Inflammatory macrophage (primary cell): ENCODE data around the gene IGFBP6.
"Not testable (repeated sequence)": the region's sequence is repeated elsewhere in the genome, so short reads cannot be mapped to it uniquely, and the experiment has no call there.

Source experiments
- DNase-seq, 2 donors: peaks; one replicate each; pipeline ENCODE4 v3.0.0-alpha.2; 2020 to 2022

Gene IGFBP6

GRCh38 chr12:53071591-53072551 is 25.6 kb upstream of the IGFBP6 start:
- DNase-seq = no peak

GRCh38 chr12:53073881-53074280 is 23.6 kb upstream of the IGFBP6 start:
- DNase-seq = no peak

DNA sequence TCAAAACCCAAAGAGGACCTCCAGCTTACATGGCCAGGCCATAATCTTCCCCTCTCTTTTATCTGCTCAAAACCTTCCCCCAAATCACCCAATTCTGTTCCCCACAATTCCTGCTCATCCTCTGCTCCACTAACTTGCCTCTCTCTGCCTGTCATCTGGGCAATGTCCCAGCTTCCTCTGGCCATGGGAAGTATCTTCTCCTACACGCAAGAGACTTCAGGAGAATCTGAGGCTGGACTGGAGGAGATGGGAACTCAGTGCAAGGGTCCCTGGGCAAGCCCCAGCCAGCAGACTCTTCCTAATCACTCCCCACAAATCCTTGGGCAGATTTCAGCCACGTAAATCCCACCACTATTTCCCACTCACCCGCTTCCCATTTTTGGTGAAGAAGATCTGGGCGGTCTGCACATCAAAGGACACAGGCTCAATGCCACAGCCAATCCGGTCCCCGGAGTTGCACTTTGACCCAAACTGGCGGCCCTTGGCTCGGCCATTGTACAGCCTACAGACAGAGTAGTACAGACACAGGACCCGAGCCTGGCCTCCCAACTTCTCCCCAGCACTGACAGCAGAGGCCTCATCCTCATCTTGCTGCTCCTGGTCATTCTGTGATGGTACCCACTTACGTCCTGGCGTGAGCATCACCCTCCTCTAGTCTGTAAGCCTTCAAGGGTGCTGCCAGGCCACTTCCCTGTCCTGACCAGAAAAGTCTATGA is 23.0 kb upstream of the IGFBP6 start:
- DNase-seq = no peak

DNA sequence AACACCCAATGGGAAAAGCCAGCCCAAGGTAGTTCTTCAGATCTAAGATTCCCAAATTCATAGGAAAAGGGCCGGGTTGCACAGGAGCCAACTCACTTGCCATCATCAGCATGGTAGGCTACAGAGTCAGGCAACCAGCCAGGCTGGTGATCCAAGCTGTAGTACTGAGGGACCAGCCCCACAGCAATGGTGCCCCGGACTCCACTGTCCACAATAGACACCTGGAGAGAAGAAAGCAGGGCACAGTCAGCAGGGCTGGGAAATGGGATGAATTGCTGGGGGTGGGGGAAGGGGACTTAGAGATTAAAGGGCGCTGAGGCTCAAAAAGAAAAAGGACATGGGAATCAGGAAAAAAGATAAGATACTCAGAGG is 22.5 kb upstream of the IGFBP6 start:
- no peak for DNase-seq

- no peak for DNase-seq
Measured at GRCh38 chr12:53076461-53076860, 21.0 kb upstream of the IGFBP6 start.

DNA sequence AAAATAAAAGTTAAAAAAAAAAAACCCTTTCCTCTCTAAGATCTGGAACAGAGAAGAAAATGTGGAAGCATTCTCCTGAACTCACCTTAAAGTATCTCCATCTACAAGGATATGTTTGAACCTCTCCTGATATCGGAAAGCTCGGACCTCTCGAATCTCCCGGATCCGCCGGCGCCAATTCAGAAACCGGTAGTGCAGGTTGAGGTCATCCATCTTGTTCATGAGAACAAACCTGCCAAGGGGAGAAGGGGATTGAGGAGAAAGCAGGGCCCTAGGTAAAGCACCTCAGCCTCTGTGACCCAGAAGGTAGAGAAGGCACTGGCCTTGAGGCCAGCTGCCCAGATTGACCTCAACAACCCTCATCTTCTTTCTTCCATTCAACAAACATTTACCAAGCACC is 20.4 kb upstream of the IGFBP6 start:
- DNase-seq = no peak

GRCh38 chr12:53078425-53079225 is 18.8 kb upstream of the IGFBP6 start:
- no peak for DNase-seq

DNA sequence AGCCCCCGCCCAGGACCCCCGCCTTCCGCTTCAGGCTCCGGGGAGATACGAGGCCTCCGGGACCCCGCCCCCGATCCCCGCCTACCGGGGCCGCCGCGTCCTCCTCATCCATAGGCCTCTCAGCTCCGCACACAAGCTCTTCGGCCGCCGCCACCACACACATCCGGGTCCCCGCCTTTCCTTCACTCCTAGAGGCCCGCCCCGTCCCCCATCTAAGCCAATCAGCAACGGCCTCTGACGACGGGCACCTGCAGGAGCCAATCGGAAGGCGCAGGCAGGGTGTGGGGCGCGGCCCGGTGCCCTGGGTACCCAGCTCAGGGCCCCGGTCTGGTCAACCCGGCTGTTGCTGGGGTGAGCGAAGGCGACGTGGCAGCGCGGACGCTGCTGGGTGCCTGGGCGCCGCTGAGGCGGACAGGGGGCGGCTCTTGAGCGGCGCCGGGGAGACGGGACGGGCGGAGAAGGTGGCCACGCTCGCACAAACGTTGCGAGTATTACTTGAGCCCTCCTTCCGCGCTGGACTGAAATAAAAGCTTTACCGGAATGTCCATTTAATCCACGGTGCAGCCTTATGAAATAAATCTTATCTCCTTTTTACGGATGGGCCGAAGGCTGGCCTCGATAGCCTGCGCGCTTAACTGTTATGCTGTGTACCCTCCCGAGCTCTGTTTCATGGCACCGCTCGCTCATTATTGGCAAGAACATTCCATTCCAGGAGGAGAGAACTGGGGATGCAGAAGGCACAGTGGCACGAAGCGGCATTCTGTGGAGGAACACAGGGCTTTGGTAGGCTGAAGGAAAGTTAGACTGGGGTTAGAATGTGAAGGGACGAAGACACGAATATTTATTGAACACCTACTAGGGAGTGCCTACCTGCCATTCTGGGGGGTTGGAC is 18.0 kb upstream of the IGFBP6 start, which contains the start of gene SPRYD3:
Gene SPRYD3 (minus strand): TSS at position 165 of the 892 bp plus-strand sequence. CDS start 57 bp downstream, at position 108.
- DNase-seq = peak; percentile 96 to 99

DNA sequence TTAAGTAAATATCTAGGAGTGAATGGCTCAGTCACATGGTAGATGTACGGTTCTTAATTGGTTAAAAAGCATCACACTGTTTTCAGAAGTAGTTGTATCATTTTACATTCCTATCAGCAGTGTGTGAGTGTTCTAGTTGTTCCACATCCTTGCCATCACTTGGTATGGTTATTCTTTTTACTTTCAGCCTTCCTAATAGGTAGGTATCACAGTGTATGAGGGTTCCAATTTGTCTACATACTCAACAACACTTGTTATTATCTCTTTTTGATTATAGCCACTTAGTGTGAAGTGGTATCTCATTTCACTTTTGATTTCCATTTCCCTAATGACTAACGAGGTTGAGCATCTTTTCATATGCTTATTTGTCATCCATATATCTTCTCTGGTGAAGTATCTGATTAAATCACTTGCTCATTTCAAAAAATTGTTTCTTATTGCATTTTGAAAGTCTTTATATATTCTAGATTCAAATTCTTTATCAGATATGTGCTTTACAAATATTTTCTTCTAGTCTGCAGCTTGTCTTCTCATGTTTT is 14.8 kb upstream of the IGFBP6 start:
- DNase-seq = no peak

GRCh38 chr12:53086361-53086760 is 11.1 kb upstream of the IGFBP6 start:
- no peak for DNase-seq

DNA sequence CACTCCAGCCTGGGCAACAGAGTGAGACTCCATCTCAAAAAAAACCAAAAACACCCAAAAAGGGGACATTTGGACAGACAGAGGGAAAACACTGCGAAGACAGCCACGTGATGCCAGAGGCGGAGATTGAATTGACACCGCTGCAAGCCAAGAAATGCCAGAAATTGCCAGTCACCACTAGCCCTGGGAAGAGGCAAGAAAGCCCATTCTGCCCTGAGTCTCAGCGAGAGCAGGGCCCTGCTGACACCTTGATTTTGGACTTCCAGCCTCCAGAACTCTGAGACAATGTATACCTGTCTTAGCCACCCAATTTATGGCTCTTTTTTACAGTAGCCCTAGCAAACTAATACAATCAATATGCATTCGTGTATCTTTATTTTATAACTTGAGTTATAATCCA is 7.4 kb upstream of the IGFBP6 start:
- no peak for DNase-seq

GRCh38 chr12:53090554-53090953 is 6.9 kb upstream of the IGFBP6 start:
- peak in 1 of 2 donors; percentile 5 for DNase-seq

- DNase-seq = no peak
Measured at GRCh38 chr12:53091756-53092155, 5.7 kb upstream of the IGFBP6 start.

DNA sequence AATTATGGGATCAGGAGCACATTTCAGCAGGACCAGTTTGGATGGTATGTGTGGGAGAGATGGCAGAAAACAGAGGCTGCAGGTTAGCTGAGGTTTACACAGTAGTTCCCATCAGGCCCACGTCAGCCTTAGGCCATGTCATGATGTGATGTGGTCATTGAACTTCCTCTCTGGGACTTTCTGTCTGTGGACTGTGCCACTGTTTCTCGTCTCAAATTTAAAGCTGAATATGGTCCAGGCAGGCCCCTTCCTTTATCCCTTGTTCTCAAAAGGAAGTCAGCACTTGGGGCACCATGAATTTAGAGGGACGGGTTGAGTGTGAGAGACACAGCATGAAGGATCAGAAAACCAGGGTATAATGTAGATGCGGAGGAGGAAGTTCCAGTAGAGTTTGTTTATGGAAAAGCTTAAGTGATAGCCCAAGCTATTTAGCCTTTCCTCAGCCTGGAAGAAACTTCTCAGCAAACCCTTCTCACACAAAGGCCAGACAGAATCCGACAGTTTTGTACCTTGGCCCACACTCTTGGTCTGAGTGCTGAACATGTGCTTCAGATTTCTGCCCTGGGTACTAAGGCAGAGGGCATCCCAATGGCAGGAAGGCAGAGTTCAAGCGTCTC is 3.6 kb upstream of the IGFBP6 start:
- DNase-seq = peak; percentile 72 to 81

DNA sequence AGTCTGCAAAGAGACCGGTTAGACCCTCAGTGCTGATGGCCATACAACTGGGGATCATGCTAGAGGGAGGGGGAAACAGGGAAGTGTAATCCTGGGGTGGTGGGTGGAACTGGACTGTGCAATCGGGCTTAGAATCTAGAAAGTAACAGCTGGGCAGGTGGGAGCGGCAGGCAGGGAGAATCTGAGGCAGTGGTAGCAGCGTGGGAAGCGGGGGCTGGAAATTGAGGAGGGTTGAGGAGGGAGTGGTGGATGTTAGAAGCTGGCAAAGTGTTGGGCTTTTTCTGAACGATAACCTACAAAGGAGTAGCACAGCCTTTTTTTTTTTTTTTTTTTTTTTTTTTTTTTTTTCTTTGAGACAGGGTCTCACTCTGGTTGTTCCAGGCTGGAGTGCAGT is 3.1 kb upstream of the IGFBP6 start:
- DNase-seq = peak; percentile 15 to 30

GRCh38 chr12:53094796-53095595 is 2.5 kb upstream of the IGFBP6 start:
- not testable (repeated sequence) for DNase-seq

DNA sequence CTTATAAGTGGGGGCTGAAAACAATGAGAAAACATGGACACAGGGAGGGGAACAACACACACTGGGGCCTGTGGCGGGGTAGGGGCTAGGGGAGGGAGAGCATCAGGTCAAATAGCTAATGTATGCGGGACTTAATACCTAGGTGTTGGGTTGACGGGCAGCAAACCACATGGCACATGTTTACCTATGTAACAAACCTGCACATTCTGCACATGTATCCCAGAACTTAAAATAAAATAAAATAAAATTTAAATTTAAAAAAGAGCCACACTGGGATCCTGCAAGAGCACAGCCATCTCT is 1.9 kb upstream of the IGFBP6 start:
- not testable (repeated sequence) for DNase-seq

GRCh38 chr12:53096089-53096741 is 1.3 kb upstream of the IGFBP6 start:
- peak; percentile 56 to 84 for DNase-seq

DNA sequence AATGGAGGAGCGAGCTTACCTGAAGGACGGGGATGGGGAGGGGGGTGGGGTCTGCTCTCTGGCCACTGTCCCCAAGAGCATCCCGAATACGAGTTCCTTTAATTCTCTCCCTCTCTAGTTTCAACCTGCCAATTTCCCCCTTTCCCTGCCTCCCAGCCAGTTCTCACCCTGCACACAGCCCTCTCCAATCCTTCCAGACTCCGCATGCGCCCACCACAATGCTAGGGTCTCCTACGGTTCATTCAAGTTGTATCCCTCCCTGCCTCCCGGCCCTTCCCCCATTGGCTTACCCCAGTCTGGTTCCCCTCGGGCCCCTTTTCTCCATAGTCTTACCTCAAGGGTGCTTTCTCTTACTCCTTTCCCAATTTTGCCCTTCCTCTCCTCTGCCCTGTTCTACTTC is 708 bp upstream of the IGFBP6 start:
- DNase-seq = no peak

GRCh38 chr12:53097207-53097563 is 282 bp upstream of the IGFBP6 start:
- DNase-seq = no peak
